Measurements from ENCODE around the gene ABCD3.
"Not testable (repeated sequence)": the region's sequence is repeated elsewhere in the genome, so short reads cannot be mapped to it uniquely, and the experiment has no call there.

ABCD3 gene

DNA sequence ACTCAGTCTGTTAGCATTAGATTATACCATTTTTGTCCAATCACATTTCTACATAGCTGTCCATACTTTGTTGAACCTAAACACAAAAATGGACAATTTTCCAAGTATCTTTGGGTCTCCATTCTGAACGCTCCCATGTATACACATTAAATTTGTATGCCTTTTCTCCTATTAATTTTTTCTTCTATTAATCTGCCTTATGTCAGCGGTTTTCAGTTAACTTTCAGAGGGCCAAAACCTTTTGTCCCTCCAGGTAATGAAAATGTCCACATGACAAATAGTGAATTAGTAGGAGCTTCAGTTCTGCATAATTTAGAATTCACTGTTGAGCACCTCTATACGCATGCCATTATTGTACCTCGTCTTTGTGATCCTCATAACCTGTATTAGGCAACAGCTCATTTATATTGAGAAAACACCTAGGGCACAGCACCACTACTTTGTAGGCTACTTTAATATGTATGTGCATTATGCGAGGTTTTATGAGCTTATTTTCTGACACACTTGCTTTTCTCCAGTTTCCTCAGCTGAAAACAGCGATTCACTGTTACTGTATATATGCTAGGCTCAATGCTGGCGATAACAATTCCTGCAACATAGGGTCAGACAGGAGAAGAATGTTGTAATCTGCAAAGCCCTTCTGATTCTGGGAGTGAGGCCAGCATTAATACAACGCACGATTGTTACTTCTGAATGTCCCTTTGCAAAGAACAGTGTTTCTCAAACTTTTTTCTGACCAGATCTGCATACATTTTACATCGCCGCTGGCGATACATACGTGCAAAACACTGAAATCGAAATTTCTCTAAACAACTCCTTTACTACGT is 1.1 kb upstream of the ABCD3 start:
- DNase-seq (ENCODE audit: low read depth): no peak

DNA sequence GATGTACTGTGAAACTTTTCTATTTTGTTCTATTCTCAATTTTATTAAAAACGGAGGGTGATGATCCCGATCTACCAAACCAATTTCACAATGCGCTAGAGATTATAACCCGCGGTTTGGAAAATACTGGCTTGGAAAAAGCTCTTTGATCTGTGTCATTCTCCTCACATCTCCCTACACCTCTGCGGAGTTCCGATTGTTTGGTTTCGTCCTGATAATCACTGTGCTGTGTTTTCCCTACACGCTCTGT is 536 bp upstream of the ABCD3 start:
- DNase-seq (ENCODE audit: low read depth): no peak

GRCh38 chr1:94418664-94419655 is 771 bp downstream of the ABCD3 start:
- no peak for DNase-seq (ENCODE audit: low read depth)

DNA sequence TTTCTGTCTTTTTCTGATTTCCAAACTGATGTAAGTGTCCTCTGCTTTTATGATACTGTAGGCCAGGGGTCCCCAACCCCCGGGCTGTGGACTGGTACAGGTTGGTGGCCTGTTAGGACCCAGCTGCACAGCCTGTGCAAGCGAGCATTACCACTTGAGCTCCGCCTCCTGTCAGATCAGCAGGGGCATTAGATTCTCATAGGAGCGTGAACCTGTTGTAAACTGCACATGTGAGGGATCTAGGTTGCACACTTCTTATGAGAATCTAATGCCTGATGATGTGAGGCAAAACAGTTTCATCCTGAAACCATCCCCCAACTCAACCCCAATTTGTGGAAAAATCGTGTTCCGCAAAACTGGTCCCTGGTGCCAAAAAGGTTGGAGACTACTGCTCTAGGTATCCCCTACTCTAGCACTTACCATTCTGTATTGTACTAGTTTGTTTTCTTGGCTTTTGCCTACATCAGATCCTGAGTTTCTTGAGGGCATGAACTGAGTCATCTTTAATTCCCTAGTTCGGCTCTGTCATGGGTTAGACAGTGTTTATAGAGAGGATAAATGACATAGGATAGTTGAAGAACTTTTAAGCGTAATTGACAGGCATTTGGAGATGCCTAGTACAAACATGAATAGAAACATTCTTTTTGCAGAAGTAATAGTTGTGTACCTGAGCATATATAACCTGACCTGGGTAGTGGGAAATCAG is 4.1 kb downstream of the ABCD3 start:
- no peak for DNase-seq (ENCODE audit: low read depth)

DNA sequence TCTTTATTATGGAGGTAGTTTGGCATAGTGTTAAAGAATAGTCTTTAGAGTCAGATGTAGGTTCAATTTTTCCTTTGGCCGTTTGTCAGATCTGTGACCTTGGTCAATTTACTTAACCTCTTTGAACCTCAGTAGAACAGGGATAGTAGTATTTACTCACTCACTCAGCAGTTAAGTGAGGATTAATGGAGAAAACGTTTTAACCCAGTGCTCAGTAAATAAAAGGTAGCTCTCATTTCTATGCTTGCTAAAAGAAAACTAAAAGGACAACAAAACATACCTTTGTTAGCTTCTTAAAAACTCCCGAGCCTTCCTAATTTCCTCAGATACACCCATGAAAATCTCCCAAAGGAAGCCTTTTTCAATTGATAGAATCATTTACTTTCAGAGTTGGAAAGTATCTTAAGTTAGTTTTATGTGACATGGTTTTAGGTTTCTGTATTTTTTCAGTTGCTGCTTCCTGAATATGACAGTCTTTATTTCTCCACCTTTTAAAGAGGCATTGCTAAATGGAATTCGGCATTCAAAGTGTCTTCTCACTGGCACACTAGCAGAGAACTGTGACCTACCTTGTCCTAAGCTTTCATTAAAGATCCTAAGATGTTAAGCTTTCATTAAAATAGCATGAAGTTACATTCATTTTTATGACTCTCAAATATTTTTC is 7.8 kb downstream of the ABCD3 start:
- DNase-seq (ENCODE audit: low read depth): no peak

DNA sequence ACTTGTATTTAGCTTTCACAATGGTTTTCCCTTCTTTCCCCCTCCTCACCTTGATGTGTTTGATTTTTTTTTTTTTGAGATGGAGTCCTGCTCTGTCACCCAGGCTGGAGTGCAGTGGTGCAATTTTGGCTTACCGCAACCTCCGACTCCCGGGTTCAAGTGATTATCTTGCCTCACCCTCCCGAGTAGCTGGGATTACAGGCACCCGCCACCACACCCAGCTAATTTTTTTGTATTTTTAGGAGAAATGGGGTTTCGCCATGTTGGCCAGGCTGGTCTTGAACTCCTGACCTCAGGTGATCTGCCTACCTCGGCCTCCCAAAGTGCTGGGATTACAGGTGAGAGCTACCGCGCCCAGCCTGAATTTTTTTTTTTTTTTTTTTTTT is 8.3 kb downstream of the ABCD3 start:
- not testable (repeated sequence) for DNase-seq (ENCODE audit: low read depth)

GRCh38 chr1:94428441-94428840 is 10.3 kb downstream of the ABCD3 start:
- DNase-seq (ENCODE audit: low read depth): no peak

DNA sequence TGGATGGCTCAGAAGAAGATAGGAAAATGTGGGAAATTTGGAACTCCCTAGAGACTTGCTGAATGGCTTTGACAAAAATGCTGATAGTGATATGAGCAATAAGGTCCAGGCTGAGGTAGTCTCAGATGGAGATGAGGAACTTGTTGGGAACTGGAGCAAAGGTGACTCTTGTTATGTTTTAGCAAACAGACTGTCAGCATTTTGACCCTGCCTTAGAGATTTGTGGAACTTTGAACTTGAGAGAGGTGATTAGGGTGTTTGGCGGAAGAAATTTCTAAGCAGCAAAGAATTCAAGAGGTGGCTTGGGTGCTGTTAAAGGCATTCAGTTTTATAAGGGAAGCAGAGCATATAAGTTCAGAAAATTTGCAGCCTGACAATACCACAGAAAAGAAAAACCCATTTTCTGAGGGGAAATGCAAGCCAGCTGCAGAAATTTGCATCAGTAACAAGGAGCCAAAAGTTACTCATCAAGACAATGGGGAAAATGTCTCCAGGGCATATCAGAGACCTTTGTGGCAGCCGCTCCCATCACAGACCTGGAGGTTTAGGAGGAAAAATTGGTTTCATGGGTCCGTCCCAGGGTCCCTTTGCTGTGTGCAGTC is 10.8 kb downstream of the ABCD3 start:
- not testable (repeated sequence) for DNase-seq (ENCODE audit: low read depth)

DNA sequence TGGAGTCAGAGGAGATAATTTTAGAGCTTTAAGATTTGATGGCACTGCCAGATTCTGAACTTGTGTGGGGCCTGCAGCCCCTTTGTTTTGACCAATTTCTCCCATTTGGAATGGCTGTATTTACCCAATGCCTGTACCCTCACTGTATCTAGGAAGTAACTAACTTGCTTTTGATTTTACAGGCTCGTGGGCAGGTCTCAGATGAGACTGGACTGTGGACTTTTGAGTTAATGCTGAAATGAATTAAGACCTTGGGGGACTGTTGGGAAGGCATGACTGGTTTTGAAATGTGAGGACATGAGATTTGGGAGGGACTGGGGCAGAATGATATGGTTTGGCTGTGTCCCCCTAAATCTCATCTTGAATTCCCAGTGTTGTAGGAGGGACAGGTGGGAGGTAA is 11.9 kb downstream of the ABCD3 start:
- not testable (repeated sequence) for DNase-seq (ENCODE audit: low read depth)

- no peak for DNase-seq (ENCODE audit: low read depth)
These were observed 15.7 kb downstream of the ABCD3 start for GRCh38 chr1:94433866-94434265.

DNA sequence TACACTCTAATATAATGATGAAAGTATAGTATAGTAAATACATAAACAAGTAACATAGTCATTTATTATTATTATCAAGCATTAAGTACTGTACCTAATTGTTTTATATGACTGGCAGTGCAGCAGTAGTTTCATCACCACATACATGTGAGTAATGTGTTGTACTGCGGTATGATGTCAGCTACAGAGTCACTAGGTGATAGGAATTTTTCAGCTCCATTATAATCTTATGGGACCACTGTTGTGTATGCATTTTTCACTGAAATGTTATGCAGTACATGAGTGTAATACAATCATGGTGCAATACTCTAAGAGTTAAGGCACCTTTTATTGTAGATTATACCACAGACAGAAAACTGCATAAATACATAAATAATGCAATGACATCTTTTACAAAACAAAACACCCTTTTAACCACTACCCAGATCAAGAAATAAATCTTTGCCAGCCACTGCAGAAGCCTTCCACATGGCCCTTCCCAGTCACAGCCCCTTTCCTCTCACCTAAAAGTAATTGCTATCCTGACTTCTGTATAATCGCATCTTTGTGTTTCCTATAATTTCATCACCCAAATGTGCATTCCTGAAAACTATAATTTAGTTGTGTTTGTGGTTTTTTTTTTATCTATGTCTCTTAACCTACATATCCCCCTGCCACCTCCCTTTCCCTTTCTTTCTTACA is 16.3 kb downstream of the ABCD3 start:
- DNase-seq (ENCODE audit: low read depth): no peak

DNA sequence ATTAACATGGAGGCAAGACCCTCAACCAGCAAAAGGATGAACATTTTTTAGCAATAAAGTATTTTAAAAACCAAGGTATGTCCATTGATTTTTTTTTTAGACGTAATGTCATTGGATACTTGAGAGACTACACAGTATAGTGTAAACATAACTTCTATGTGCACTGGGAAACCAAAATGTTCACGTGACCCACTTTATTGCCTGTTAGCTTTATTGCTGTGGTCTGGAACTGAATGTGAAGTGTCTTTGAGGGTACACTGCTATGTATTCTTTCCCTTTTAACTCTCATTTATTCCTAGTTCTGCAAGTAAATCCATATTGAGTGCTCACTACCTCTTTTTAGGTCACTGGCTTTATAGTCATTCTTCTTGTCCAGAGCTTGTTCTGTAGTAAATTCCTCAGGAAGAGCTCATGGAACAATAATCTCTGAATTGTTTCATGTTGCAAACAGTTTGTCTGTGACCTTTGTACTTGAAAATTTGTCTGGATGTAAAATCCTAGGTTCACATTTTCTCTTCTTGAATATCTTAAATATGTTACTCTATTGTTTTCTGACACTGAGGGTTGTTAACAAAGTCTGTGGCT is 20.6 kb downstream of the ABCD3 start:
- no peak for DNase-seq (ENCODE audit: low read depth)

DNA sequence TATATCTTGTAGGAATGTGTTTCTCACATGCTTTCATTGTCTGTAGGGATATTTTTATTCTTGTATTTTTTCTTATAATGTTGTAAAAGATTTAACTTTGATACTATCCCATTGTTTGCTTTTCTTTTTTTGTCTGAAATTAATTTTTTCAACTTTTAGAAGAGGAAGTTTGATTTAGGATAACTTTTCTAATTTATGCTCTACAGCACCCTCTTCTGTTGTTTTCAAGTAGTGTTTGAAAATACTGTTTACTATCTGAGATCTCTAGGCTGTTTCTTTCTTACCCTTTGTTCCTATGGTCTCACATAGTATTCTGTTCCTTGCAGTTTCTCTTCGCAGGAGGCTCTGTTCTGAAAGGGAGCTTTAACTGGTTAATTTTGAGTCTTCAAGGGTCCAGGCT is 21.9 kb downstream of the ABCD3 start:
- no peak for DNase-seq (ENCODE audit: low read depth)

DNA sequence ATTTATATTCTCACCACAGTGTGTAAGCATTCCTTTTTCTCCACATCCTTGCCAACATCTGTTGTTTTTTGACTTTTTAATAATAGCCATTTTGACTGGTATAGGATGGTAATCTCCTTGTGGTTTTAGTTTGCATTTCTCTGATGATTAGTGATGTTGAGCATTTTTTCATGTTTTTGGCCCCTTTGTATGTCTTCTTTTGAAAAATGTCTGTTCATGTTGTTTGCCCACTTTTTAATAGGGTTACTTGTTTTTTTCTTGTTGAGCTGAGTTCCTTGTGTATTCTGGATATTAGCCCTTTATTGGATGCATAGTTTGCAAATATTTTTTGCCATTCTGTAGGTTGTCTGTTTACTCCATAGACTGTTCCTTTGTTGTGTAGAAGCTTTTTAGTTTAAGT is 24.9 kb downstream of the ABCD3 start:
- not testable (repeated sequence) for DNase-seq (ENCODE audit: low read depth)

DNA sequence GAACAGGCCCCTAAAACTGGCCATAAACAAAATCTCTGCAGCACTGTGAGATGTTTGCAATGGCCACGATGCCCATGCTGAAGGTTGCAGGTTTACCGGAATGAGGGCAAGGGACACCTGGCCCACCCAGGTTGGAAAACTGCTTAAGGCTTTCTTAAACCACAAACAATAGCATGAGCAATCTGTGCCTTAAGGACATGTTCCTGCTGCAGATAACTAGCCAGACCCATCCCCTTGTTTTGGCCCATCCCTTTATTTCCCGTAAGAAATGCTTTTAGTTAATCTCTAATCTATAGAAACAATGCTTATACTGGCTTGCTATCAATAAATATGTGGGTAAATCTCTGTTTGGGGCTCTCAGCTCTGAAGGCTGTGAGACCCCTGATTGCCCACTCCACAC is 26.6 kb downstream of the ABCD3 start:
- not testable (repeated sequence) for DNase-seq (ENCODE audit: low read depth)

- DNase-seq (ENCODE audit: low read depth): not testable (repeated sequence)
These were observed 27.5 kb downstream of the ABCD3 start for GRCh38 chr1:94445733-94446132.

DNA sequence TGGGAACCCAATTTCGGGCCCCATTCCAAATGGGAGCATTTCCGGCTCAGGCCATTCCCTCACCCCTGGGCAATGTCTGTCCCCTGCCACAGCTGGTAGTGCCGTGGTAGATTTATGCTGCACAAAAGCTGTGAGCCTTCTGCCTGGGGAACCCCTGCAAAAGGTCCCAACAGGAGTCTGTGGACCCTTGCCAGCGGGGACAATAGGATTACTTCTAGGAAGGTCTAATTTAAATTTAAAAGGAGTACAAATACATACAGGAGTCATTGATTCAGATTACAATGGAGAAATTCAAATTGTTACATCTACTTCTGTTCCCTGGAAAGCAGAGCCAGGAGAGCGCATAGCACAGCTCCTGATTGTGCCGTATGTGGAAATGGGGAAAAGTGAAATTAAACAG is 28.0 kb downstream of the ABCD3 start:
- DNase-seq (ENCODE audit: low read depth): not testable (repeated sequence)

DNA sequence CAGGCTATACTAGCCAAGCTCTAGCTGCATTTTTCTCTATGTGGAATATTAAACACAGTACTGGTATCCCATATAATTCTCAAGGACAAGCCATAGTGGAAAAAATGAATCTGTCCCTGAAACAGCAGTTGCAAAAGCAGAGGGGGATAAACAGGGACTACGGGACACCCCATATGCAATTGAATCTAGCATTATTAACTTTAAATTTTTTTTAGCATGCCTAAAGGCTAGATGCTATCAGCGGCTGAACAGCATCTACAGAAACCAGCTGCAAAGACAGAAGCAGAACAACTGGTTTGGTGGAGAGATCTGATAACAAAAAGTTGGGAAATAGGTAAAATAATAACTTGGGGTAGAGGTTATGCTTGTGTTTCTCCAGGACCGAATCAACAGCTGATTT is 30.6 kb downstream of the ABCD3 start:
- DNase-seq (ENCODE audit: low read depth): not testable (repeated sequence)

- no peak for DNase-seq (ENCODE audit: low read depth)
These were observed 38.5 kb downstream of the ABCD3 start for GRCh38 chr1:94456736-94457135.

DNA sequence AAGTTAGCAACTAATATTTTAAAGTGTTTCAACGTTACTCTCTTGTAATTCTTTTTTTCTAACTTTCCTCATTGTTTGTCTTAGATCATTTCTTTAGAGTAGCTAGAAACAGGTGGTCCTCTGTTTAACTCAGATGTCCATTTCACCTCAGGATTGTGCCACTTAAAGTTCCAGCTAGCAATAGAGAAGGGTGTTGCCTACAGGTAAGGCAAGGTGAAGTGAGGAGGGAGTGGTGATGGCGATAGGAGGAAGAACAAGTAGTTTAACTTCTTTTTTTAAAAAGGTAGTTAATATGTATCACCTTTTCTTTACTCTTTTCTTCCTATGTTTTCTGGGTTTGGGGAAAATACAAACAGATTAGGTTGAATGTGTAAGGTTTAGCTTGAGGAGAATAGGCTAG is 44.4 kb downstream of the ABCD3 start:
- no peak for DNase-seq (ENCODE audit: low read depth)

All from stimulated activated CD8-positive, alpha-beta memory T cell treated with anti-CD3 and anti-CD28 coated beads, Interleukin-15, amount 100 ng/mL, for 1 hour (primary cell).